Prostate gland (tissue), 2 donors: Measurements from ENCODE around the gene PDE5A. TPM values are rescaled to one million over a fixed set of nuclear protein-coding genes. Genes with fewer than 3 reads are reported as not detected.

Experiments used
- DNase-seq: peaks from one replicate; pipeline ENCODE4 v3.0.0-alpha.2; 2019; ENCODE audit warnings: low spot score
- H3K27ac ChIP-seq, 2 donors: fragments of 200-600 bp; sonication (generic); 2 replicates each; pipeline ENCODE4 v1.5.1; 2017 to 2019
- H3K27me3 ChIP-seq: fragments of 200-600 bp; sonication (generic); replicated peaks from 2 replicates; pipeline ENCODE4 v1.5.1; 2019; ENCODE audit not compliant: insufficient read depth
- H3K36me3 ChIP-seq, 2 donors: fragments of 200-600 bp; sonication (generic); 1 replicate in 1 of 2; 2 replicates in 1 of 2; pipeline versions ENCODE4 v1.5.1 to v1.8.1; 2017 to 2019
- H3K4me1 ChIP-seq: fragments of 200-600 bp; sonication (generic); replicated peaks from 2 replicates; pipeline ENCODE4 v1.5.1; 2019
- H3K4me3 ChIP-seq, 2 donors: fragments of 200-600 bp; sonication (generic); 2 replicates each; pipeline ENCODE4 v1.5.1; 2017 to 2019
- H3K9me3 ChIP-seq: fragments of 200-600 bp; sonication (generic); 2 replicates; pipeline ENCODE4 v1.5.1; 2017
- POLR2A ChIP-seq: fragments of 450-650 bp; IDR thresholded peaks from one replicate; pipeline ENCODE4 v1.6.1; 2016; ENCODE audit warnings: antibody characterized with exemption, mild to moderate bottlenecking
- POLR2AphosphoS5 ChIP-seq: sonication (generic); formaldehyde crosslinking; IDR thresholded peaks from one replicate; pipeline ENCODE4 v1.6.1; 2017; ENCODE audit warnings: antibody characterized with exemption
- WGBS: methylation state at CpG from one replicate; pipeline ENCODE4 v1.1.5; 2018; 5-methylcytosine and 5-hydroxymethylcytosine counted together
- intact Hi-C: fragments of 100-400 bp; cut with DNase I; formaldehyde crosslinking; loops from one replicate; pipeline ENCODE4 v1.14.2; 2022
- total RNA-seq, 2 donors: library from RNA; depleted of rRNA; stranded (reverse); fragments of >200 nt; gene quantifications; one replicate each; pipeline ENCODE4 v1.1.0, GENCODE V29; 2016
- TF ChIP-seq, protein P1 (sequence below), 4 experiments: fragments of 200-600 bp in 2 of 4; fragments of 450-650 bp in 2 of 4; sonication (generic) in 2 of 4; IDR thresholded peaks; 1 replicate in 3 of 4; 2 replicates in 1 of 4; pipeline ENCODE4 v1.5.1; 2016 to 2019; ENCODE audit warnings: antibody characterized with exemption in 4 of 4, mild to moderate bottlenecking in 2 of 4, moderate library complexity in 2 of 4

PDE5A gene
- total RNA-seq, 2 donors from 2014 or later, result 46.0 to 49.6 TPM

DNA sequence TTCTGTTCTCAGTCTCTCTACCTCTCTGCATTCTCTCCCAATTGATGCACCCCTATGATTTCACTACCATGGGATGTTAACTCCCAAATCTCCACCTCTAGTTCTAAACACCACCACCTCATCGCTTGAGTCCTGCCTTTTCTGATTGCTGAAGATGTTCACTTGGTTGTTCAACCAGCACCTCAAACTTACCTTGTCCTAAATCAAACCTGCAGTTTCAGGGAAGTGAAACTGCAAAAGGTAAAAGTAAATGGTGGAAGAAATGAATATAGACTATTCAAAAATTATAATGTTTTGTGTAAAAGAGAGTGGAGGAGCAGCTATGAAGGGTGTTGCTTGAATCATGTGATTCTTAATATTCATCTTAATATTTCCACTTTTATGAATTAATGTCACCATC, 91.0 kb downstream of the PDE5A start:
- TF ChIP-seq, protein P1, sequence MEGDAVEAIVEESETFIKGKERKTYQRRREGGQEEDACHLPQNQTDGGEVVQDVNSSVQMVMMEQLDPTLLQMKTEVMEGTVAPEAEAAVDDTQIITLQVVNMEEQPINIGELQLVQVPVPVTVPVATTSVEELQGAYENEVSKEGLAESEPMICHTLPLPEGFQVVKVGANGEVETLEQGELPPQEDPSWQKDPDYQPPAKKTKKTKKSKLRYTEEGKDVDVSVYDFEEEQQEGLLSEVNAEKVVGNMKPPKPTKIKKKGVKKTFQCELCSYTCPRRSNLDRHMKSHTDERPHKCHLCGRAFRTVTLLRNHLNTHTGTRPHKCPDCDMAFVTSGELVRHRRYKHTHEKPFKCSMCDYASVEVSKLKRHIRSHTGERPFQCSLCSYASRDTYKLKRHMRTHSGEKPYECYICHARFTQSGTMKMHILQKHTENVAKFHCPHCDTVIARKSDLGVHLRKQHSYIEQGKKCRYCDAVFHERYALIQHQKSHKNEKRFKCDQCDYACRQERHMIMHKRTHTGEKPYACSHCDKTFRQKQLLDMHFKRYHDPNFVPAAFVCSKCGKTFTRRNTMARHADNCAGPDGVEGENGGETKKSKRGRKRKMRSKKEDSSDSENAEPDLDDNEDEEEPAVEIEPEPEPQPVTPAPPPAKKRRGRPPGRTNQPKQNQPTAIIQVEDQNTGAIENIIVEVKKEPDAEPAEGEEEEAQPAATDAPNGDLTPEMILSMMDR (IDR thresholded peaks at IDR 0.05), result no peak
- no peak for DNase-seq
- Histone ChIP-seq H3K9me3 (no peaks in the 10 kb centered on the region), H3K36me3 (no peaks in the 10 kb centered on the region), H3K4me1 (no peaks in the 10 kb centered on the region), H3K4me3 (no peak overlapping the region), H3K27ac (no peak overlapping the region), H3K27me3 (no peaks in the 10 kb centered on the region)
- WGBS, result 97% methylated on average over 1 of the region's 1 CpG
- intact Hi-C loops, result no loop called here

DNA sequence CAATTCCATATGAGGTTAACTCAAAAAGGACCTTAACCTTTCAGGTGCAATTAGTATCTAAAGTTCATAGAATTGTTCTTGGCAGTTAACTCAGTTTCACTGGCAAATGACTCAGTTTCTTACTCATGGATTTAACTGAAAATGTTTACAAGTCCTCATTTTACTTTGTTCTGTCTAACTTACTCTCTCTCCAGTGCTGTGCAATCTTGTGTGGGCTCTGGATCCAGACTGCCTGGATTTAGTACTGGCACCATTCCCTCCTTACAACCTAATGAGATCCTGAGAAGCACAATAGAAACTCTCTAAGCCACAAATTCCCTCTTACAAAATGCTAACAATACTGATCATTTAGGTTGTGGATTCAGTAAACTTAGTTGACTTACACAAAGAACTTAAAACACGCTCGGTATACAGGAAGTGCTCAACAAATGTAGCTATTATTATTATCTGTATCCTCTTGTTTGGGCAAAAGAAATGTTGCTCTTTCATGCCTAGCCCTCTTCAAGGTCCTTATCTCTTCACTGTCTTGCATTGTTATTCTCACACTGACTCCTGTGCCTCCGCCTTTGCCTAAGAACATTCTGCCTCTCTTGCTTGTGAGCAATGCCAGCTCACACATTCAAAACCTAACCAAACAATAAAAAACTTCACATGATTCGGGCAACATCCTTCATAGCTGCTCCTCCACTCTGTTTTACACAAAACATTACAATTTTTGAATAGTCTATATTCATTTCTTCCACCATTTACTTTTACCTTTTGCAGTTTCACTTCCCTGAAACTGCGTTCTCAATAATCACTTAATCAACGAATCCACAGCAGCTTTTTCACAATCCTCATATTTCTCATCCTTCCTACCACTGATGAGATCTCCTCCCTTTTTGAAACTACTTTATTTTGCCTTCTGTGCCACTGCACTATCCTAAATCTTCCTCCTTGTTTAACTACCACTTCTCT, 91.8 kb downstream of the PDE5A start:
- Histone ChIP-seq H3K27me3 (no peaks in the 10 kb centered on the region), H3K4me1 (no peaks in the 10 kb centered on the region), H3K27ac (no peak overlapping the region), H3K9me3 (no peaks in the 10 kb centered on the region), H3K36me3 (no peaks in the 10 kb centered on the region), H3K4me3 (no peak overlapping the region)
- WGBS, result 68% methylated on average over 6 of the region's 6 CpGs
- intact Hi-C loops, result no loop called here
- TF ChIP-seq POLR2AphosphoS5, result no peak
- TF ChIP-seq, protein P1 (IDR thresholded peaks at IDR 0.05), result no peak
- no peak for TF ChIP-seq POLR2A
- DNase-seq, result no peak

DNA sequence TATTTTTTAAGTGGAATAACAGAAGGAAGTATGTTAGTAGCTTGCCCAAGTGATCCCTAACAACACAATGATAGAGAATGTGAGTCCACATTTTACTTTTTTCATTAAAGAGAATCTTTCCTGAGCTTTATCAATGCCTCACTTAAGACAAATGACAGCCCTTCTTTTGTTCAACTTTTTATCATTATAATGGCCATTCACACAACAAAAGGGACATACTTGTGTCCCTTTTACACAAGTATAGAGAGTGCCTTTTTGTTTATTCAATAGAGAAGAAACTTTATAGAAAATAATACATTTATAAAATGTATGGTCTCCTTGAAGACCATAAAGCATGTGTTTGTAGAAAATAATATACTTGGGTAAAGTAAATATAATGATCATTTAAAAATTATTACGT, 96.3 kb downstream of the PDE5A start:
- no peak for DNase-seq
- WGBS, result 84% methylated on average over 1 of the region's 1 CpG

DNA sequence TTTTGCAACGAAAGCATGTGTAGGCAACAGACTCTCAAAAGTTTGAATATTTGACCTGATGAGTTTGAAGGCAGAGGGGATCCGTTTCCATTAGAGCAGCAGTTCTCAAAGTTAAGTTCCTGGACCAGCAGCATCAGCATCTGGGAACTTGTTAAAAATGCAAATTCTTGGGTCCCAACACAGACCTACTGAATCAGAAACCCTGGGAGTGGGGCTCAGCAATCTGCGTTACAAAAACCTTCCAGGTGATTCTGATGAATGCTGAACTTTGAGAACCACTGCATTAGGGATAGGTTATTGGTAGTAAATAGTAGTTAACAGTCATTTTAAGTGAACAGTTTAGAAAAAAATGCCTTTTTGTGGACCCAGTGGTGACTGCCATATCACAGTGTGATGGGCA, 98.8 kb downstream of the PDE5A start:
- H3K4me1 ChIP-seq, result no peaks in the 10 kb centered on the region
- TF ChIP-seq POLR2A, result no peak
- TF ChIP-seq, protein P1 (IDR thresholded peaks at IDR 0.05), result no peak
- no peak for TF ChIP-seq POLR2AphosphoS5
- H3K4me3 ChIP-seq, result no peak overlapping the region
- WGBS, result 81% methylated on average over 3 of the region's 3 CpGs
- intact Hi-C loops, result no loop called here
- no peaks in the 10 kb centered on the region for H3K27me3 ChIP-seq
- no peaks in the 10 kb centered on the region for H3K9me3 ChIP-seq
- no peak overlapping the region for H3K27ac ChIP-seq
- no peak for DNase-seq
- no peaks in the 10 kb centered on the region for H3K36me3 ChIP-seq

More for the DNA sequence above, 96.3 kb downstream of the PDE5A start:
- intact Hi-C loops, result no loop called here
- Histone ChIP-seq H3K4me3 (no peak overlapping the region), H3K27ac (no peak overlapping the region), H3K27me3 (no peaks in the 10 kb centered on the region), H3K9me3 (no peaks in the 10 kb centered on the region), H3K36me3 (no peaks in the 10 kb centered on the region), H3K4me1 (no peaks in the 10 kb centered on the region)
- TF ChIP-seq, protein P1 (IDR thresholded peaks at IDR 0.05), result no peak
- TF ChIP-seq POLR2AphosphoS5, result no peak
- no peak for TF ChIP-seq POLR2A
